Stimulated activated CD4-positive, alpha-beta T cell treated with anti-CD3 and anti-CD28 coated beads, TNF-alpha, amount 100 ng/mL, for 4 hours (primary cell): ENCODE data around the gene STEAP2.
"Not testable (repeated sequence)": the region's sequence is repeated elsewhere in the genome, so short reads cannot be mapped to it uniquely, and the experiment has no call there.

Source experiments
- DNase-seq, 3 experiments: peaks; one replicate each; pipeline ENCODE4 v3.0.0-alpha.2; 2020; ENCODE audit warnings: low read depth in 3 of 3

The STEAP2 gene

GRCh38 chr7:90211391-90212148, at the start of gene STEAP2:
TSS of gene STEAP2 (plus strand) at chr7:90211740. CDS start at chr7:90225083, 13,343 bp downstream.
- no peak for DNase-seq

GRCh38 chr7:90163534-90163933, 48.0 kb upstream of the STEAP2 start:
- DNase-seq = no peak

- no peak for DNase-seq
Measured at GRCh38 chr7:90165724-90166123, 45.8 kb upstream of the STEAP2 start.

GRCh38 chr7:90166153-90166552, 45.4 kb upstream of the STEAP2 start:
- no peak for DNase-seq

- DNase-seq = no peak
Measured at GRCh38 chr7:90167361-90167760, 44.2 kb upstream of the STEAP2 start.

GRCh38 chr7:90169891-90170290, 41.6 kb upstream of the STEAP2 start:
- DNase-seq = no peak

GRCh38 chr7:90172121-90172520, 39.4 kb upstream of the STEAP2 start:
- DNase-seq = no peak

GRCh38 chr7:90172624-90173023, 38.9 kb upstream of the STEAP2 start:
- no peak for DNase-seq

GRCh38 chr7:90173127-90173844, 38.3 kb upstream of the STEAP2 start:
- no peak for DNase-seq

GRCh38 chr7:90175667-90176066, 35.9 kb upstream of the STEAP2 start:
- no peak for DNase-seq

GRCh38 chr7:90176195-90176594, 35.3 kb upstream of the STEAP2 start:
- no peak for DNase-seq

GRCh38 chr7:90178166-90178565, 33.4 kb upstream of the STEAP2 start:
- no peak for DNase-seq

- DNase-seq = no peak
Measured at GRCh38 chr7:90178679-90179278, 32.8 kb upstream of the STEAP2 start.

GRCh38 chr7:90180011-90180585, 31.4 kb upstream of the STEAP2 start:
- no peak for DNase-seq

GRCh38 chr7:90180649-90181048, 30.9 kb upstream of the STEAP2 start:
- no peak for DNase-seq

- DNase-seq = no peak
Measured at GRCh38 chr7:90181485-90181884, 30.1 kb upstream of the STEAP2 start.

- DNase-seq = not testable (repeated sequence)
Measured at GRCh38 chr7:90186290-90186689, 25.2 kb upstream of the STEAP2 start.

GRCh38 chr7:90187507-90188050, 24.0 kb upstream of the STEAP2 start:
- no peak for DNase-seq

- DNase-seq = no peak
Measured at GRCh38 chr7:90188281-90188680, 23.3 kb upstream of the STEAP2 start.

- DNase-seq = no peak
Measured at GRCh38 chr7:90190995-90191394, 20.5 kb upstream of the STEAP2 start.

GRCh38 chr7:90191648-90192047, 19.9 kb upstream of the STEAP2 start:
- DNase-seq = no peak
